SK-N-SH (cell line): Measurements from ENCODE around the gene ABCC11. TPM values are rescaled to one million over a fixed set of nuclear protein-coding genes. Genes with fewer than 3 reads are reported as not detected.

Source experiments
- CTCF ChIA-PET: fragments of 300-600, 350-600 bp; formaldehyde crosslinking; extraction: SDS; loops from one replicate; lab custom pipeline; 2021; lab: Yijun Ruan, JAX
- POLR2A ChIA-PET: fragments of 350-600 bp; sonication (Branson Sonifier 250); formaldehyde crosslinking; extraction: SDS; loops from one replicate; lab custom pipeline; 2020; ENCODE audit warnings: antibody characterized with exemption, inconsistent platforms; lab: Yijun Ruan, JAX
- DNase-seq: peaks from one replicate; pipeline ENCODE4 v3.0.0; 2012
- H2AFZ ChIP-seq: fragments of 200-600 bp; sonication (generic); 2 replicates; pipeline ENCODE4 v1.8.1; 2016; ENCODE audit warnings: antibody characterized with exemption, mild to moderate bottlenecking, low read depth
- H3F3A ChIP-seq: fragments of 200-600 bp; sonication (generic); replicated peaks from 2 replicates; pipeline ENCODE3; 2016; ENCODE audit warnings: antibody characterized with exemption, mild to moderate bottlenecking; ENCODE audit not compliant: insufficient read depth
- H3K27ac ChIP-seq, 2 experiments: fragments of 200-500 bp in 1 of 2; fragments of 200-600 bp in 1 of 2; sonication (Bioruptor generic) in 1 of 2; sonication (generic), shearing (Covaris generic) in 1 of 2; 2 replicates each; pipeline versions ENCODE4 v1.5.1 to v1.6.1; 2014 to 2016; ENCODE audit warnings: low read depth in 2 of 2, inconsistent platforms in 1 of 2, low read length in 1 of 2, mild to moderate bottlenecking in 1 of 2, mixed read lengths in 1 of 2
- H3K27me3 ChIP-seq: fragments of 200-600 bp; sonication (generic), shearing (Covaris generic); 2 replicates; pipeline ENCODE4 v1.6.1; 2016; ENCODE audit warnings: mixed run types; ENCODE audit not compliant: insufficient read depth
- H3K36me3 ChIP-seq, 2 experiments: fragments of 200-500 bp in 1 of 2; fragments of 200-600 bp in 1 of 2; sonication (Bioruptor generic) in 1 of 2; sonication (generic) in 1 of 2; replicated peaks in 1 of 2; 2 replicates each; pipeline versions ENCODE3 to v1.5.1; 2014 to 2016; ENCODE audit warnings: low read length in 1 of 2, mild to moderate bottlenecking in 1 of 2; ENCODE audit not compliant: insufficient read depth in 2 of 2, control insufficient read depth in 1 of 2
- H3K4me1 ChIP-seq, 2 experiments: fragments of 200-500 bp in 1 of 2; fragments of 200-600 bp in 1 of 2; sonication (Bioruptor generic) in 1 of 2; sonication (generic), shearing (Covaris generic) in 1 of 2; 2 replicates each; pipeline versions ENCODE4 v1.5.1 to v1.6.1; 2014 to 2016; ENCODE audit warnings: low read depth in 1 of 2, low read length in 1 of 2, mixed run types in 1 of 2; ENCODE audit not compliant: insufficient read depth in 2 of 2, control insufficient read depth in 1 of 2
- H3K4me2 ChIP-seq: fragments of 200-600 bp; sonication (generic), shearing (Covaris generic); 2 replicates; pipeline ENCODE4 v1.6.1; 2017; ENCODE audit warnings: mixed run types
- H3K4me3 ChIP-seq, 2 experiments: fragments of 200-500 bp in 1 of 2; fragments of 200-600 bp in 1 of 2; sonication (Bioruptor generic) in 1 of 2; sonication (generic), shearing (Covaris generic) in 1 of 2; 2 replicates each; pipeline versions ENCODE4 v1.5.1 to v1.8.1; 2014 to 2016; ENCODE audit warnings: low read depth in 2 of 2, inconsistent platforms in 1 of 2, low read length in 1 of 2, mild to moderate bottlenecking in 1 of 2, mixed read lengths in 1 of 2, moderate library complexity in 1 of 2
- H3K79me2 ChIP-seq: fragments of 200-600 bp; sonication (generic); 2 replicates; pipeline ENCODE4 v1.8.1; 2017; ENCODE audit warnings: mild to moderate bottlenecking; ENCODE audit not compliant: insufficient read depth
- H3K9ac ChIP-seq: fragments of 200-600 bp; sonication (generic); 2 replicates; pipeline ENCODE4 v1.6.1; 2017; ENCODE audit warnings: mixed run types
- H3K9me2 ChIP-seq: fragments of 200-600 bp; sonication (generic); 2 replicates; pipeline ENCODE4 v1.6.1; 2017; ENCODE audit warnings: mixed run types
- H3K9me3 ChIP-seq: fragments of 200-600 bp; sonication (generic); 2 replicates; pipeline ENCODE4 v1.6.1; 2017; ENCODE audit warnings: mixed run types, mild to moderate bottlenecking, moderate library complexity
- H4K20me1 ChIP-seq: fragments of 200-600 bp; sonication (generic); 2 replicates; pipeline ENCODE4 v1.6.1; 2017; ENCODE audit warnings: mild to moderate bottlenecking, mixed run types; ENCODE audit not compliant: insufficient read depth
- CTCF ChIP-seq: fragments of 200-600 bp; sonication (generic); IDR thresholded peaks from 2 replicates; pipeline ENCODE4 v1.6.1; 2017; ENCODE audit warnings: antibody characterized with exemption, mild to moderate bottlenecking, moderate library complexity
- EP300 ChIP-seq, 2 experiments: IDR thresholded peaks; 2 replicates each; pipeline versions ENCODE4 v1.4.0 to v1.6.1; 2012; ENCODE audit warnings: borderline replicate concordance in 1 of 2, low read depth in 1 of 2, low read length in 1 of 2
- EZH2phosphoT487 ChIP-seq: fragments of 200-600 bp; sonication (generic); IDR thresholded peaks from 2 replicates; pipeline ENCODE4 v1.6.1; 2017; ENCODE audit warnings: low read depth, mixed run types, mild to moderate bottlenecking, antibody characterized with exemption, moderate library complexity, borderline replicate concordance
- FOSL2 ChIP-seq: IDR thresholded peaks from 2 replicates; pipeline ENCODE4 v1.4.0; 2012; ENCODE audit warnings: low read depth, mild to moderate bottlenecking, moderate library complexity, borderline replicate concordance
- FOXJ3 ChIP-seq: sonication (generic); formaldehyde crosslinking; IDR thresholded peaks from 2 replicates; pipeline ENCODE4 v1.5.1; 2020; ENCODE audit warnings: mild to moderate bottlenecking, missing genetic modification reagents
- GABPA ChIP-seq: IDR thresholded peaks from 2 replicates; pipeline ENCODE4 v1.4.0; 2012; ENCODE audit warnings: low read depth, mild to moderate bottlenecking
- GATA2 ChIP-seq: sonication (generic); formaldehyde crosslinking; IDR thresholded peaks from 2 replicates; pipeline ENCODE4 v1.5.0; 2020; ENCODE audit warnings: mild to moderate bottlenecking, missing genetic modification reagents
- JUND ChIP-seq: IDR thresholded peaks from 2 replicates; pipeline ENCODE4 v1.4.0; 2012
- MEF2A ChIP-seq: IDR thresholded peaks from 2 replicates; pipeline ENCODE4 v1.4.0; 2012; ENCODE audit warnings: low read depth, borderline replicate concordance
- NFIC ChIP-seq: IDR thresholded peaks from 2 replicates; pipeline ENCODE4 v1.4.0; 2012; ENCODE audit warnings: borderline replicate concordance
- NRF1 ChIP-seq: IDR thresholded peaks from 2 replicates; pipeline ENCODE4 v1.6.1; 2012; ENCODE audit warnings: low read depth, mild to moderate bottlenecking, low read length
- POLR2AphosphoS5 ChIP-seq: IDR thresholded peaks from 2 replicates; pipeline ENCODE4 v1.6.1; 2012; ENCODE audit warnings: low read depth, low read length
- SIN3A ChIP-seq: IDR thresholded peaks from 2 replicates; pipeline ENCODE4 v1.6.1; 2012; ENCODE audit warnings: low read depth, mild to moderate bottlenecking, low read length, moderate library complexity, borderline replicate concordance
- TCF12 ChIP-seq: IDR thresholded peaks from 2 replicates; pipeline ENCODE4 v1.4.0; 2012
- TEAD4 ChIP-seq: IDR thresholded peaks from 2 replicates; pipeline ENCODE4 v1.4.0; 2012; ENCODE audit warnings: mild to moderate bottlenecking, borderline replicate concordance; ENCODE audit not compliant: insufficient read depth
- USF2 ChIP-seq: fragments of 150-350 bp; IDR thresholded peaks from 2 replicates; pipeline ENCODE4 v1.6.1; 2017; ENCODE audit warnings: antibody characterized with exemption, low read length, low read depth, borderline replicate concordance
- YY1 ChIP-seq: IDR thresholded peaks from 2 replicates; pipeline ENCODE4 v1.4.0; 2012; ENCODE audit warnings: low read depth, mild to moderate bottlenecking
- WGBS: methylation state at CpG from one replicate; pipeline ENCODE4 v1.1.6; 2017; ENCODE audit warnings: low lambda C conversion rate; 5-methylcytosine and 5-hydroxymethylcytosine counted together
- polyA plus RNA-seq, 3 experiments: library from polyadenylated mRNA; depleted of rRNA; stranded (reverse); fragments of >200 nt; gene quantifications; 2 replicates each; pipeline ENCODE4 v1.2.3, GENCODE V29; 2012
- TF ChIP-seq, protein P1 (sequence below): IDR thresholded peaks from 2 replicates; pipeline ENCODE4 v1.4.0; 2012; ENCODE audit warnings: low read depth, borderline replicate concordance

The ABCC11 gene
- polyA plus RNA-seq, 1 of the 3 experiments (the other 2 are of a cell fraction): 0.07 TPM

- Histone ChIP-seq H2AFZ (no peak overlapping the region), H3K4me2 (no peak overlapping the region), H3K4me1 (no peaks in the 10 kb centered on the region), H3K4me3 (no peak overlapping the region), H3K36me3 (no peaks in the 10 kb centered on the region), H3K9me2 (no peaks in the 10 kb centered on the region), H3K27ac (no peak overlapping the region), H3K9me3 (no peaks in the 10 kb centered on the region), H3K79me2 (no peaks in the 10 kb centered on the region), H4K20me1 (no peaks in the 10 kb centered on the region), H3K27me3 (no peaks in the 10 kb centered on the region), H3K9ac (no peak overlapping the region), H3F3A (no peaks in the 10 kb centered on the region)
- DNase-seq: no peak
- 32% methylated on average over 5 of the region's 5 CpGs for WGBS
- ChIA-PET CTCF (no interaction called here), POLR2A (no interaction called here)
- no peak for TF ChIP-seq CTCF
- TF ChIP-seq TCF12: no peak
- TF ChIP-seq MEF2A: no peak
- no peak for TF ChIP-seq EP300 (IDR thresholded peaks at IDR 0.05; ENCODE audit: borderline replicate concordance in 1 of 2, low read depth in 1 of 2, low read length in 1 of 2)
- no peak for TF ChIP-seq USF2
- no peak for TF ChIP-seq EZH2phosphoT487
- TF ChIP-seq POLR2AphosphoS5: no peak
- TF ChIP-seq JUND: no peak
- TF ChIP-seq, protein P1, sequence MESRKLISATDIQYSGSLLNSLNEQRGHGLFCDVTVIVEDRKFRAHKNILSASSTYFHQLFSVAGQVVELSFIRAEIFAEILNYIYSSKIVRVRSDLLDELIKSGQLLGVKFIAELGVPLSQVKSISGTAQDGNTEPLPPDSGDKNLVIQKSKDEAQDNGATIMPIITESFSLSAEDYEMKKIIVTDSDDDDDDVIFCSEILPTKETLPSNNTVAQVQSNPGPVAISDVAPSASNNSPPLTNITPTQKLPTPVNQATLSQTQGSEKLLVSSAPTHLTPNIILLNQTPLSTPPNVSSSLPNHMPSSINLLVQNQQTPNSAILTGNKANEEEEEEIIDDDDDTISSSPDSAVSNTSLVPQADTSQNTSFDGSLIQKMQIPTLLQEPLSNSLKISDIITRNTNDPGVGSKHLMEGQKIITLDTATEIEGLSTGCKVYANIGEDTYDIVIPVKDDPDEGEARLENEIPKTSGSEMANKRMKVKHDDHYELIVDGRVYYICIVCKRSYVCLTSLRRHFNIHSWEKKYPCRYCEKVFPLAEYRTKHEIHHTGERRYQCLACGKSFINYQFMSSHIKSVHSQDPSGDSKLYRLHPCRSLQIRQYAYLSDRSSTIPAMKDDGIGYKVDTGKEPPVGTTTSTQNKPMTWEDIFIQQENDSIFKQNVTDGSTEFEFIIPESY: no peak
- no peak for TF ChIP-seq GATA2 (CRISPR knock-in tag)
- no peak for TF ChIP-seq SIN3A
Measured at GRCh38 chr16:48194828-48195556, 52.3 kb downstream of the ABCC11 start.

GRCh38 chr16:48193846-48194245 lies 53.5 kb downstream of the ABCC11 start:
- H3K27me3 ChIP-seq: no peaks in the 10 kb centered on the region
- POLR2A ChIA-PET: no interaction called here

More at GRCh38 chr16:48193846-48194245, 53.5 kb downstream of the ABCC11 start:
- no peak overlapping the region for H3K4me2 ChIP-seq
- no peaks in the 10 kb centered on the region for H4K20me1 ChIP-seq
- H3F3A ChIP-seq: no peaks in the 10 kb centered on the region
- H3K4me3 ChIP-seq: no peak overlapping the region
- no peak for DNase-seq
- TF ChIP-seq, protein P1: no peak
- TF ChIP-seq FOSL2: no peak
- TF ChIP-seq FOXJ3 (CRISPR knock-in tag): no peak
- no peak for TF ChIP-seq GABPA
- no peak for TF ChIP-seq NRF1
- no peak for TF ChIP-seq TEAD4
- no peak for TF ChIP-seq YY1
- TF ChIP-seq USF2: no peak
- no peak for TF ChIP-seq NFIC
- no peaks in the 10 kb centered on the region for H3K4me1 ChIP-seq
- WGBS: 40% methylated on average over 7 of the region's 7 CpGs
- CTCF ChIA-PET: interaction anchor here (0.6 to 1.4 kb wide), 3 partner anchors 12 to 1050 kb away, joined by 3 to 5 read pairs (median 5); partner anchors contain the start of gene NETO2
- H2AFZ ChIP-seq: no peak overlapping the region
- no peak overlapping the region for H3K9ac ChIP-seq
- H3K79me2 ChIP-seq: no peaks in the 10 kb centered on the region
- no peaks in the 10 kb centered on the region for H3K36me3 ChIP-seq
- H3K9me2 ChIP-seq: no peaks in the 10 kb centered on the region
- H3K9me3 ChIP-seq: no peaks in the 10 kb centered on the region
- no peak overlapping the region for H3K27ac ChIP-seq
